Neural cell (in vitro differentiated cells): Measurements from ENCODE around the gene JUNB.

Experiments used
- EZH2 ChIP-seq: fragments of 200-600, 300-800 bp; shearing (Covaris generic), sonication (generic); IDR thresholded peaks from 2 replicates; pipeline ENCODE4 v1.6.1; 2014; ENCODE audit warnings: antibody characterized with exemption, low read length, borderline replicate concordance, mild to moderate bottlenecking; ENCODE audit not compliant: insufficient read depth, poor library complexity, severe bottlenecking
- MXI1 ChIP-seq: fragments of 450-650 bp; conservative IDR thresholded peaks from 2 replicates; pipeline ENCODE4 v1.6.1; 2014; ENCODE audit warnings: antibody characterized with exemption, mild to moderate bottlenecking; ENCODE audit not compliant: poor library complexity, severe bottlenecking
- POLR2AphosphoS5 ChIP-seq: IDR thresholded peaks from 2 replicates; pipeline ENCODE4 v1.6.1; 2012
- RAD21 ChIP-seq: fragments of 450-650 bp; conservative IDR thresholded peaks from 2 replicates; pipeline ENCODE4 v1.6.1; 2014; ENCODE audit warnings: antibody characterized with exemption, mild to moderate bottlenecking, moderate library complexity
- SMC3 ChIP-seq: fragments of 450-650 bp; conservative IDR thresholded peaks from 2 replicates; pipeline ENCODE4 v1.6.1; 2014; ENCODE audit warnings: antibody characterized with exemption, mild to moderate bottlenecking, moderate library complexity; ENCODE audit not compliant: poor library complexity
- TAF1 ChIP-seq: IDR thresholded peaks from 2 replicates; pipeline ENCODE4 v1.6.1; 2012; ENCODE audit warnings: low read depth
- TF ChIP-seq, protein P1 (sequence below): fragments of 450-650 bp; IDR thresholded peaks from 2 replicates; pipeline ENCODE4 v1.5.1; 2014; ENCODE audit warnings: antibody characterized with exemption, mild to moderate bottlenecking, moderate library complexity; ENCODE audit not compliant: poor library complexity, severe bottlenecking
- TF ChIP-seq, protein P2 (sequence below): IDR thresholded peaks from 2 replicates; pipeline ENCODE4 v1.6.1; 2012; ENCODE audit warnings: borderline replicate concordance

DNA sequence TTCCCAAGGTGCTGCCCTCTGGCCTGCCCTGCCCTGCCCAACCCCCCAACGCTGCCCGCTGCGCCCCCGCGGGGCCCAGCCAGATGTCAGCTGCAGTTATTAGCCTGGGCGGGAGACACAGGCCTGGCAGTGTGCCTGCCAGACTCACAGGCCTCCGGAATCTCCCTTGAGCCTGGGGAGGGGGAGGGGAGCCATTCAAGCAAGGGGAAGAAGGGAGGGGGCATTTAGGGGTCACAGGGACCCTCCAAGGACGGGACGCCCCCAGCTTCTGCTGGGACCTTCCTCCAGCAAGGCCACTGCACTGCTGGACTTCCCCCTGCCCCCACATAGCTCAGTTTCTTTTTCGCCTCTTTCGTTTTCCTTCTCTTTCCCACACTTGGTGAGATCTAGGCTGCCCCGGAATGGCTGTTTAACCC lies 2.6 kb upstream of the JUNB start:
- TF ChIP-seq, protein P1, sequence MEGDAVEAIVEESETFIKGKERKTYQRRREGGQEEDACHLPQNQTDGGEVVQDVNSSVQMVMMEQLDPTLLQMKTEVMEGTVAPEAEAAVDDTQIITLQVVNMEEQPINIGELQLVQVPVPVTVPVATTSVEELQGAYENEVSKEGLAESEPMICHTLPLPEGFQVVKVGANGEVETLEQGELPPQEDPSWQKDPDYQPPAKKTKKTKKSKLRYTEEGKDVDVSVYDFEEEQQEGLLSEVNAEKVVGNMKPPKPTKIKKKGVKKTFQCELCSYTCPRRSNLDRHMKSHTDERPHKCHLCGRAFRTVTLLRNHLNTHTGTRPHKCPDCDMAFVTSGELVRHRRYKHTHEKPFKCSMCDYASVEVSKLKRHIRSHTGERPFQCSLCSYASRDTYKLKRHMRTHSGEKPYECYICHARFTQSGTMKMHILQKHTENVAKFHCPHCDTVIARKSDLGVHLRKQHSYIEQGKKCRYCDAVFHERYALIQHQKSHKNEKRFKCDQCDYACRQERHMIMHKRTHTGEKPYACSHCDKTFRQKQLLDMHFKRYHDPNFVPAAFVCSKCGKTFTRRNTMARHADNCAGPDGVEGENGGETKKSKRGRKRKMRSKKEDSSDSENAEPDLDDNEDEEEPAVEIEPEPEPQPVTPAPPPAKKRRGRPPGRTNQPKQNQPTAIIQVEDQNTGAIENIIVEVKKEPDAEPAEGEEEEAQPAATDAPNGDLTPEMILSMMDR: no peak
- TF ChIP-seq MXI1: no peak
- no peak for TF ChIP-seq TAF1
- TF ChIP-seq, protein P2, sequence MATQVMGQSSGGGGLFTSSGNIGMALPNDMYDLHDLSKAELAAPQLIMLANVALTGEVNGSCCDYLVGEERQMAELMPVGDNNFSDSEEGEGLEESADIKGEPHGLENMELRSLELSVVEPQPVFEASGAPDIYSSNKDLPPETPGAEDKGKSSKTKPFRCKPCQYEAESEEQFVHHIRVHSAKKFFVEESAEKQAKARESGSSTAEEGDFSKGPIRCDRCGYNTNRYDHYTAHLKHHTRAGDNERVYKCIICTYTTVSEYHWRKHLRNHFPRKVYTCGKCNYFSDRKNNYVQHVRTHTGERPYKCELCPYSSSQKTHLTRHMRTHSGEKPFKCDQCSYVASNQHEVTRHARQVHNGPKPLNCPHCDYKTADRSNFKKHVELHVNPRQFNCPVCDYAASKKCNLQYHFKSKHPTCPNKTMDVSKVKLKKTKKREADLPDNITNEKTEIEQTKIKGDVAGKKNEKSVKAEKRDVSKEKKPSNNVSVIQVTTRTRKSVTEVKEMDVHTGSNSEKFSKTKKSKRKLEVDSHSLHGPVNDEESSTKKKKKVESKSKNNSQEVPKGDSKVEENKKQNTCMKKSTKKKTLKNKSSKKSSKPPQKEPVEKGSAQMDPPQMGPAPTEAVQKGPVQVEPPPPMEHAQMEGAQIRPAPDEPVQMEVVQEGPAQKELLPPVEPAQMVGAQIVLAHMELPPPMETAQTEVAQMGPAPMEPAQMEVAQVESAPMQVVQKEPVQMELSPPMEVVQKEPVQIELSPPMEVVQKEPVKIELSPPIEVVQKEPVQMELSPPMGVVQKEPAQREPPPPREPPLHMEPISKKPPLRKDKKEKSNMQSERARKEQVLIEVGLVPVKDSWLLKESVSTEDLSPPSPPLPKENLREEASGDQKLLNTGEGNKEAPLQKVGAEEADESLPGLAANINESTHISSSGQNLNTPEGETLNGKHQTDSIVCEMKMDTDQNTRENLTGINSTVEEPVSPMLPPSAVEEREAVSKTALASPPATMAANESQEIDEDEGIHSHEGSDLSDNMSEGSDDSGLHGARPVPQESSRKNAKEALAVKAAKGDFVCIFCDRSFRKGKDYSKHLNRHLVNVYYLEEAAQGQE: no peak
- TF ChIP-seq EZH2: no peak
- TF ChIP-seq POLR2AphosphoS5: no peak
- no peak for TF ChIP-seq RAD21
- TF ChIP-seq SMC3: no peak
